Breast epithelium (tissue), 3 donors: ENCODE data around the gene PGRMC2.

Experiments
- POLR2A ChIP-seq: fragments of 450-650 bp; IDR thresholded peaks from one replicate; pipeline ENCODE4 v1.6.1; 2016; ENCODE audit warnings: antibody characterized with exemption, mild to moderate bottlenecking, moderate library complexity
- POLR2AphosphoS5 ChIP-seq, 3 donors: sonication (generic); formaldehyde crosslinking; IDR thresholded peaks; one replicate each; pipeline ENCODE4 v1.6.1; 2017; ENCODE audit warnings: antibody characterized with exemption in 3 of 3
- TF ChIP-seq, protein P1 (sequence below), 3 donors: fragments of 450-650 bp; IDR thresholded peaks; one replicate each; pipeline ENCODE4 v1.5.1; 2016 to 2017; ENCODE audit warnings: antibody characterized with exemption in 3 of 3, mild to moderate bottlenecking in 3 of 3, moderate library complexity in 3 of 3

GRCh38 chr4:128271551-128271950 is 16.1 kb downstream of the PGRMC2 start:
- TF ChIP-seq POLR2A (no peak), POLR2AphosphoS5 (IDR thresholded peaks at IDR 0.05) (no peak)
- TF ChIP-seq, protein P1, sequence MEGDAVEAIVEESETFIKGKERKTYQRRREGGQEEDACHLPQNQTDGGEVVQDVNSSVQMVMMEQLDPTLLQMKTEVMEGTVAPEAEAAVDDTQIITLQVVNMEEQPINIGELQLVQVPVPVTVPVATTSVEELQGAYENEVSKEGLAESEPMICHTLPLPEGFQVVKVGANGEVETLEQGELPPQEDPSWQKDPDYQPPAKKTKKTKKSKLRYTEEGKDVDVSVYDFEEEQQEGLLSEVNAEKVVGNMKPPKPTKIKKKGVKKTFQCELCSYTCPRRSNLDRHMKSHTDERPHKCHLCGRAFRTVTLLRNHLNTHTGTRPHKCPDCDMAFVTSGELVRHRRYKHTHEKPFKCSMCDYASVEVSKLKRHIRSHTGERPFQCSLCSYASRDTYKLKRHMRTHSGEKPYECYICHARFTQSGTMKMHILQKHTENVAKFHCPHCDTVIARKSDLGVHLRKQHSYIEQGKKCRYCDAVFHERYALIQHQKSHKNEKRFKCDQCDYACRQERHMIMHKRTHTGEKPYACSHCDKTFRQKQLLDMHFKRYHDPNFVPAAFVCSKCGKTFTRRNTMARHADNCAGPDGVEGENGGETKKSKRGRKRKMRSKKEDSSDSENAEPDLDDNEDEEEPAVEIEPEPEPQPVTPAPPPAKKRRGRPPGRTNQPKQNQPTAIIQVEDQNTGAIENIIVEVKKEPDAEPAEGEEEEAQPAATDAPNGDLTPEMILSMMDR (IDR thresholded peaks at IDR 0.05): no peak
